M059J (cell line): ENCODE data around the gene APBB2. TPM values are rescaled to one million over a fixed set of nuclear protein-coding genes. Genes with fewer than 3 reads are reported as not detected.

ENCODE experiments used
- DNase-seq: peaks from one replicate; pipeline ENCODE4 v3.0.0-alpha.2; 2012; ENCODE audit warnings: low read depth
- total RNA-seq: library from RNA; depleted of rRNA; stranded (reverse); fragments of >200 nt; shearing (Covaris generic); gene quantifications from 2 replicates; pipeline ENCODE4 v1.2.3, GENCODE V29; 2014

APBB2 gene
- total RNA-seq, 1 experiment from 2014 or later, result 81.9 TPM

DNA sequence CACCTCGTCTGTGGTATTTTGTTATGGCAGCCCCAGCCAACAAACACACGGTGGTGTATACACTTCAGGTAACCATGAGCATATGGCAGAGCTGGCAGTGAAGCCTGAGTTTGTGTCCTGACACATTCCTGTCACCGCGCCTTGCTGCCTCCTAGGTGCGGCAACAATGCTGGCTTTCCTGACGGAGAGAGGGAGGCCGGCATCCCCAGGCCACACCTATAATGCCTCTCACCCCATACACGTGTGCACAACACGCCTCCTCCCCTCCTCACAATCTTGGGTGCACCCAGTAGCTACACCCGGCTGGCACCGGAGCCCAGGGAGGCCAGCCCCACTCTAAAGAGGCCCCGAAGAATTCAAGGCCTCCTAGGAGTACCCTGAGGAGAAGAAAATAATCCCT lies 306.0 kb downstream of the APBB2 start:
- no peak for DNase-seq

DNA sequence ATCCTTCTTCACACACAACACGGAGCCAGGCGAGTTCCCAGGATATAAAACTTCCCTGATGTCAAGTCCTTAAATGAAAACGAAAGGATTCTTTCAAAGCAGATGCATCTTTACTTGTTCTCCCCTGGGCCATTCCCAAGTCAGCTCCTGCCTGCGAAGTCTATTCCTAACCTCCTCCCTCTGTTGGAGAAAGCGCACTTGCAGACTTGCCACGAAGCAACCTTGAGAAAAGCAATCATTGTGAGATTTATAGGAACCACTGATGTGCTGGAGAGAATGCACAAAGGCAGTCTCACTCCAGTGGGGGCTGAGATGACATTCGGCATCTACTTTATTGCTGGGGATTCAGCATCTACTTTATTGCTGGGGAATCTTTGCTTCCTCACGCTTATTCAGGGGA lies 308.9 kb downstream of the APBB2 start:
- DNase-seq, result no peak

DNA sequence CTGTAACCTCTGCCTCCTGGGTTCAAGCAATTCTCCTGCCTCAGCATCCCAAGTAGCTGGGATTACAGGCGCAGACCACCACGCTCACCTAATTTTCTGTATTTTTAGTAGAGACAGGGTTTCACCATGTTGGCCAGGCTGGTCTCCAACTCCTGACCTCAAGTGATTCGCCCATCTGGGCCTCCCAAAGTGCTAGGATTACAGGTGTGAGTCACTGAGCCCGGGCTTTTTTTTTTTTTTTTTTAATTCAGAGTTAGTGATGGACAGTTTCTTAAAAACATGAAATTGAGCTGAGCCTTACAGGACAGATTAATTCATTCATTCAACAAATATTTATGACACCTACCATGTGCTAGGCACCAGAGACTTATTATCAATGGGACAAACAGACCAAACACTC lies 313.8 kb downstream of the APBB2 start:
- peak; percentile 57 for DNase-seq

DNA sequence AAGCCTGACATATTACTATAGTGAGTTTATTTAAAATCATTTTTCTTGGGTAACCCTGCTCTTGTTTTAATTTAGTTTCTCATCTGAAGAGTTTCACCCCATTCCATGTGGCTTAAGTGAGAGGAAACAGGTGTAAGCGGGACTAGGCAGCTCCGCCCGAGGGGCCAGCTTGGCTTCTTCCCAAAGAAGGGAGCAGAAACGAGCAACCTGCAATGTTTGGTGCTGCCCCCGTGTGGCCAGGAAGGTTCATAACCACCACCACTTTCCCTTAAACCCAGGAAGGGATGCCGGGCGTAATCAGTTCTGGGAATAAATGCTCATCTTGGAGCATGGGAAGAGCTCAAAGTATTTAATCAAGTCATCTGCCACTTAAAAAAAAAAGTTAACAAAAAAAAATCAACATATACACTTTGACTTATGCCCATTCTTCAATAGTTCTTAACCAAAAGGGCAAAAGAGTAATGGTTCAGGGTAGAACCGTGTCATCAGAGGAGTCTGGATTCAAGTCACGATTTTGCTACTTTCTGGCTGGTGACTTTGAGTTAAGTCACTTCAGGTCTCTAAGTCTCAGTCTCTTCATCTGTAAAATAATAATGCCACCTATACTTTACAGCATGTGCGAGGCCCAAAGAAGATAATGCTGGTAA lies 316.7 kb downstream of the APBB2 start:
- DNase-seq, result peak; percentile 50

DNA sequence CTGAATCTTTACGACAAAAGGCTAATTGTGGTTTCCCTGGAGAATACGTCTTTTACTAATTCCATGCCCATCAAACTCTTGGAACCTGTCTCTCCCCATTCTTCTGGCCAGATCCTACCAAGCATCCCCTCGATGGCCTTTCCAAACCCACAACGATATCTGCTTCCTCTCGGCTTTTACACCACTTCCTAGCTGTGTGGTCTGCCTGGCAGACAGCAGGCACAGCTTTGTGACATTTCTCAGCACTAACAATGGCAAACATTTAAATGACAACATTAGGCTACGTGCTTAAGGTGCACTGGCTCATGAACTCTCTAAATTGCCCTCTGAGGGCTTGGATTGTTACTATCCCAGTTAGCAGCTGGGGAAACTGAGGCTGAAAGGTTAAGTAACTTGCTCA lies 323.6 kb downstream of the APBB2 start:
- DNase-seq, result no peak

DNA sequence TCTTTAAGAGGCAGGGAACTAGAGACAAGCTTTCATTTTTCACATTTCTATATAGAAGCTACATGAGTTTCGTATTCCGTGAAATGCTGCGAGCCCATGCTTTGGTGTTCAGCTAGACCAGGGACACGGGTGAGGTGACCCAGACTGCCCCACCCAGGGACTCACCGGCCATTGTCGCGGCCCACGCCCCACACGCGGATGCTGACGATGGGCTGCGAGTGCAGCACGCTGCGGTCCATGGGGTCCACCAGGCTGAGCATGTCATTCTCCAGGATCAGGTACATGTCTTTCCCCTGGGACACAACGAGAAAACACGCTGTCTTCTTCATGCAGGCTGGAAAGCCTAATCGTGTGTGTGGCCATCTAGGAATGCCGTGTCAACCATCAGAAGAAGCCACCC lies 324.1 kb downstream of the APBB2 start:
- DNase-seq, result no peak

DNA sequence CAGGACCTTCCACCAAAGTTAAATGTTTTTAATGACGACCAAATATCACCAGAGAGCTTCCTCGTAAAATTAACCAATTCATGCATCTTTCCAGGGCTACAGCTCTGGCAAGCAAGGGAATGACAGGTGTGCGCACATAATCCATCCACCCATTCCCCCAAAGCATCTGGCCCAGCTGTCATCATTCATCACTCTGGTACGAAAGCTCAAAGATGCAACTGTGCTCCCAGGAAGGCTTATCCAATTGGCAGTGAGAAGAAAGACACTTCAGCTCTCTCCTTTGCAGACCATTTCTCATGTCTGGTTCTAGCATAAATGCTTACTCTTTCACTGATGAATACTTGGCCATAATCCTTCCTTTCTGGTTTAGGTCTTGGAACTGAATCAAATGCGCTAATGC lies 325.4 kb downstream of the APBB2 start:
- DNase-seq, result no peak

DNA sequence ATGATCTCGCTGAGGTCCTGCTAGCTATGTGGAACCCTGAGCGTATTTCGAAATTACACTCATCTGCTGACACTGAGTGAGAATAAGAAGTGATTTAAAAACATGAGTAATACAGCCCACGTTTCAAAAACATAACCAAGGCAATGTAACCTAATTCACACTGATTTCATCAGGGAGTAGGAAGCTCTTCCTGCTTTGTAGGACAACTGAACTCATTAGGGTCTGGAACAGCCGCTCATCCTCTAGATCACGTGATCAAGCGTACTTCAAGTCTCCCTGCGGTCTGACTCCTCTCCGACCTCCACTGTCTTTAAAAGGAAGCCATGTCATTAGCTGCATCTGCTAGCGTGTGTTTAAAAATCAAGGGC lies 326.6 kb downstream of the APBB2 start:
- DNase-seq, result no peak

DNA sequence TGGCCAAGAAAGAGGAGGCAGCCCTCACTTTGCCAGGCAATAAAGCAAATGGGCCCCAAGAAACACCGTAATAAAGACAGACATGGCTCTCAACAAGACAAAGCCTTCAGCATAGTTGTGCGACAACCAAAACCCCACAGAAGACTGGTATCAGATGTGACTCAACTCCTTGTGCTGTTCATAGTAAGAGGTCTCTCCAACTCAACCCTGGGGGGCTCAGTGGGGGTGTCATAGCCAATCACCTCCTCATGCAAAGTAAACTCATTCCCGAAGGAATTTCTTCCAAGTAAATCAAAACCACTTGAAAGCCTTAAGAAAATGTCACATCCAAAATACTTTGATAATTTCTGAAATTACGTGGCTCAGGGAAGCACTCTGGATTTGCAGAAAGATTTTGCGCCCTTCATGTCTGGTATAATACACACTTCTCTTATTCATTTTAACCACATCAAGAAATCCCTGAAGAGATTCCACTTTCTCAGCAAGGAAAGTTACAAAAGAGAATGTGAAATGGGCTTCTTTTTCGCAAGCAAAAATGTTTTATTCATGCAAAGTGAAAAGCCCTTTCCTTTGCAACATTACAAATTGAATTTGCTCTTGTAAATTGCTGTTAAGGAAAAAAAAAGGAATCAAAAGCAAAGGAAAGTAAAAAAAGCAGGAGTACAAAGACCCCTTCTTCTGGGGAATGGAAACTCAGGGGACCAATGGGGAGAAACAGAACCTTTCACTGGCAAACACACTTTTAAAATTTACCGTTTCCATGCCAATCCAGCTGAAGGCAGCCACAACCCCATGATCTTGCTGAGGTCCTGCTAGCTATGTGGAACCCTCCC lies 327.2 kb downstream of the APBB2 start:
- DNase-seq, result no peak

DNA sequence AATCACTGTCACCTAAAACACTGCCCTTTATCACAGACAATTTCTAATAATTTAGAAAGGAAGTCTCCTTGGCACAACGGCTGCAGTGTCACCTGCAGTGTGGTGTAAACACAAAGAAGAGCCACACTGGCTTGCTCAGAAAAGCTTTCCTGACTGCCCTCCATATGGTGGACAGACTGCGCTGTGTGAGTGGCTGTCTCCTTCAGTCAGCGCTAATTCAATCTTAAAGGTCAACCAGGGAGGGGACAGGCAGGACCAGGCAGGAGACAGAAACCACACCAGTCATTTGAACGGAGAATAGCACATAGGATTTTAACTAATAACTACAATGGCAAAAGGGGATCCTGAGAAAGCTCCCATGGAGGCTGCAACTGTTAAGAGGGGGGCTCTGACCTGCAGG lies 332.5 kb downstream of the APBB2 start:
- no peak for DNase-seq

DNA sequence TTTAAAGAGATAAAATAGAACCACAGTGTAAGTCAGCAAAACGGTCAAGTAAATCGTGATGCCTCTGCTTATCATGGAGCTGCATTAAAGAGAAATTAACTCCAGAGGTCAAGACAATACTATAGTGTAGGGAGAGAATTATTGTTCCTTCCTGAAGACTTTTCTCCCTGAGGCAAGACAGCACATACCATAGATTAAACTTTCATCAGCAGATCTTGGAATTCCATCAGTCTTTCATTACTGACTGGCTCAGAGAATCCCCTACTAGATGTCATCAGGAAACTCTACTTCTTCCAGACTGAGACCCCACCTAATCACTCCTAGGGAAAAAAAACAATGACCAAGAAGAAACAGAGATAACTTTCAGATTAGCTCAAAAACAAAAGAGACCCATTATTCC lies 333.2 kb downstream of the APBB2 start:
- no peak for DNase-seq

DNA sequence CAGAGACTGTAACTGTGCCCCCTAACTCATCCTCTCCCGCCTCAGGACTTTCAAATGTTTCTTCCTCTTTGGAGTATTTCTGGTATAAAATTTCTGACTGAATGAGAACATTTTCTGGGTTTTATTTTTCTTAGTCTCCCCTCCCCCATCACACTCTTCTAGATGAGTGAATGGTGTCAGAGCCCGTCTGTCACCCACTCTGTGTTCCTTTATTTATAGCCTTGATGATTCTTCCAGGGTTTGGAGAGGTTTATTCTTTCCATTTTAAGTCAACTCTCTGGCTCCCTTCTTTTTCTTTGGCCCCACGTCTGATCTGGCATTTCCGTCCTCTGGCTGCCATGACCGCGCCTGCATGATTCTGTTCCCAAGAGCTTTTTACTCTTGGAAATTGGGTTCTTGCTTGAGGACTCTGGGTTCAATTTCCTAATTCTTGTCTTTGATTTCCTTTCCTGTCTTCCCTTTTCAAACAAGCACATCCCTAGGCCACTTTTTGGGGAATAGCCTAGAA lies 335.7 kb downstream of the APBB2 start:
- DNase-seq, result no peak

DNA sequence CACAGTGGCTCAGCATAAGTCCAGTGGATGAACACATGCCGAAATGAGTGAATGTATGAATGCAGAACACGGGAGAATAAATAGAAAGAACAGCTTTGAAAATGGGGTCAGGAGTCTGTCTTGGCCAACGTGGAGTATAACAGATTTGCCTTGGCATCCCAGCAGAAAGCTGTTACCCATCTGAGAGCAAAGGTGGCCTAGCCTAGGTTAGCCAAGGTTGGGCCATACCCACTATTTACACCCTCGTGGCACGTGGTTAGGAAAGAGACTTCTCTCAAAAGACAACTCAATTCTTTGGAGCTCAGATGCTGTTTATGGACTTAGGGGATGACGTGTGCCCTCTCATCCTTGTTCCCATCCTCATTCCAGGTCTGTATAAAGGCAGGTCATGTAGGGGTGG lies 337.3 kb downstream of the APBB2 start:
- no peak for DNase-seq

DNA sequence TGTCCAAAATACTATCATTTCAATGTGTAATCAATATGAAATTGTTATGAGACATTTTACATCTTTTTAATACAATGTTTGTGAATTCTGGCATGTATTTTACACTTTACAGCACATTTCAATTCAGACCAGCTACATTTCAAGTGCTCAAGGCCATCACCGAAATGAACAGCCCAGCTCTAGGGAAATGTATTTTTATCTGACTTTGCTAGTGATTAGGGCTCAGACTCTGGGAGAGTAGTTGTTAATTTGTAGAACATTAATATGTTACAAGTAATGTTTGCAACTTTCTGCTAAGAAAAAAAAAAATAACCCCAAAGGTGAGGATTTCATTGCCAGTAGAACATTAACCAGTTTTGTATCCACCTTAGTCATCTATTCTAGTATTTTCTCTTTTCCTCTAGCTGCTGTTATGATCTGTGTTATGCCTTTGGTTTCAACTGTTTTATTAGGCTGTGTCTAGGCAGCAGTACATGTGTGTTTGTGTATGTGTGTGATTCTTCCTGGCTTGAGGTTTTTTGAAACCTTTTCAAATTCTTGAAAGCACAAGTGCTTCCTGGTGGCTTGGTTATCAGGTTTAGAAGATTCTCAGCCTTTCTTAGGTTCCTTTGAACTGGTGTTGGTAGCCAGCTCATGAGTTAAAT lies 338.7 kb downstream of the APBB2 start:
- DNase-seq, result no peak

DNA sequence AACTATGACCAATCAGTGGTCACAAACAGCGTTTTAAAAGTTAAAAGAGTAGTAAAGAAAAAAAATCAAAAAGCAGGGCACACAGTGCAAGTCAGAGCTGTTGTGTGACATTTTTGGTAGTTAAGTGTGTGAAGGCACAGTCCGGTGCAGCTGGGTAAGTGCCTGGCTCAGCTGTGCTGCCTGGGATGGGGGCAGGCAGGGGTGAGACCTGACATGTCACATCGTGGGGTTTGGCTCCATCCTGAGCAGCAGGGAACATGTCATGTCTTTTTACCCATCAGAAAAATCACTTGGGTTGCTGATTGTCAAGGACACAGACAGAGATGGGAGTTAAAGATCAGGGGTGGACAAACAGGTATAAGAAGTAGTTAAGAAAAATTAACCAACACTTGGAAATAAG lies 339.4 kb downstream of the APBB2 start:
- no peak for DNase-seq

DNA sequence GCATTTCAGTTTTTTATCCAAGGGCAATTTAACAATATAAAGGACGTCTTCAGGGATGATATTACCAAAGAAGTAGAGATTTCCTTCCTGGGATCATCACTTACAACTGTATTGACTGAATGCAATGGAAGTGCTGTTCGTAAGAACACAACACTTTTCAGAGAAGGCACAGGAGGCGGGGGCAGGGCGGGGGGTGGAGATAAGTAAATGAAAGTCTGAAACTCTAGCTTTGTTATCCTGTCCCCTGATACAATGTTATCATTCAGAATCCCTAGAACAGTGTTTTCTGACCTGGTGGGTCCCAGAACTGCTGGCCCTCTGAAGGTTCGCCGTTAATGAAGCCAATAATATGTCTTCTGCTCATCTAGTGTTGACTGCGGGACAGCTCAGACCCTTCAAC lies 340.0 kb downstream of the APBB2 start:
- no peak for DNase-seq

DNA sequence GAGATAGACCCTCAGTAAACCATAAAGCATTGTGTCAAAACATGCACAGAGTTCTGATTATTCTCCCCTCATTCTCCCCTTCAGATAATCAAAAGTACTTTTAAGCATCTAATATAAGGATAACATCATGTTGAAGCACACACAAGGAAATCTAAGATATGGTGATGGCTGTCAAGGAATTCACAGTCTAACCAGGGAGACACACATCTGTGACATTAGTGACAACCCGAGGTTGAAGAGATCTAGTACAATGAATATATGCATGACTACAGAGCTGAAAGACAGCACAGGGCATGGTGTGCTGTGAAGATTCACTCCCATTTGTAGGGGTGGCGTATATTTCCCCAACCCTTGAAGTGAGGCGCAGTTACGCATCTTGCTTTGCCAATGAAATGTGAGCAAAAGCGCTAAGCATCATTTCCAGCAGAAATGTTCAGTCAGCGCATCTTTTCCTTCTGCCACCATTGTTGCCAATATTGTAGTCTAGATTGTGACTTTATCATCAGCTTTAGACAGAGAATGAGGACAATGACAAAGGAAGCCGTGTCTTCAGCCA lies 342.6 kb downstream of the APBB2 start:
- DNase-seq, result no peak

DNA sequence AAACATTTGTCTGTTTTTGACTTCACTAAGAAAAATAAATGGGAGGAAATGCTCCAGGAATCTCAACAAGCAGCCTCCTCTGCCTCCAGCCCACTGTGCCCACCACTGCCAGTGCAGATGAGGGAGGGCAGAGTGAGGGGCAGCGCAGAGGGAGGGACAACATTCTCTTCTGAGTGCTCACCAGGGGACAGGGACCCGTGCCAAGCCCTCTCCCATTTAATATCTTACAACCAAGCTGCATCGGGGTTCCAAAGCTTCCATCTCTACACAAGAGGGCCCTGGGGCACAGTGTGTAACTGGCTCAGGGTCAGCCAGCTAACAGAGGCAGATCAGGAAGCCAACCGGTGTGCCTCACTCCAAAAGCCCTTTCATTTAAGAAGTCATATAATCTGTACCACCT lies 344.2 kb downstream of the APBB2 start:
- DNase-seq, result peak; percentile 71

DNA sequence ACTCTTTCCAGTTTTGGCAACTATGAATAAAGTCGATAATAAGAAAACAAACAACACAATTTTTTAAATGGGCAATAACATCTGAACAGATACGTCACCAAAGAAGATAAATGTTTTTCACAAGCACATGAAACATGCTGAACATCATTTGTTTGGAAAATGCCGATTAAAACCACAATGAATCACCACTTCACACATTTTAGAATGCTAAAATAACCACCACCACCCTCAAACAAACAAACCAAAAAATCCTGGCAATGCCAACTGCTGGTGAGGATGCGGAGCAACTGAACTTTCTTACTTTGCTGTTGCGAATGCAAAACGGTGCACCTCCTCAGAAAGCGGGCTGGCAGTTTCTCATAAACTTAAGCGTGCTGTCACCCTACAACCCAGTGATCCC lies 348.6 kb downstream of the APBB2 start:
- peak; percentile 63 for DNase-seq

DNA sequence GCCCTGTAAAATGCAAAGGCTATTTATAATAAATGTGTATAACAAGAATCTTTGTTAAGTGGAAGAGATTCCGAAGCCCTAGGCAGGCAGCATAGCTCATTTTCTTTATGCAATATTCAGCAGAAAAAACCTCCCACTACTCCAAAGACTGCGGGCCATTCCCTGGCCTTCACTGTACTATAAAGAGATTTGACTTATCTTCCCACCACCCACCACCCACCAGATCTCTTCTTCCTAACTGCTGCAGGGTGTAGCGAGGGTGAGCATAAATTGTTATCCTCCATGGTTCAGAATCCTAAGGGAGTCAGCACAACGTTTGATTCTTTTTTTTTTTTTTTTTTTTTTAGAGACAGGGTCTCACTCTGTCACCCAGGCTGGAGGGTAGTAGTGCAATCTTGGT lies 349.8 kb downstream of the APBB2 start:
- no peak for DNase-seq

DNA sequence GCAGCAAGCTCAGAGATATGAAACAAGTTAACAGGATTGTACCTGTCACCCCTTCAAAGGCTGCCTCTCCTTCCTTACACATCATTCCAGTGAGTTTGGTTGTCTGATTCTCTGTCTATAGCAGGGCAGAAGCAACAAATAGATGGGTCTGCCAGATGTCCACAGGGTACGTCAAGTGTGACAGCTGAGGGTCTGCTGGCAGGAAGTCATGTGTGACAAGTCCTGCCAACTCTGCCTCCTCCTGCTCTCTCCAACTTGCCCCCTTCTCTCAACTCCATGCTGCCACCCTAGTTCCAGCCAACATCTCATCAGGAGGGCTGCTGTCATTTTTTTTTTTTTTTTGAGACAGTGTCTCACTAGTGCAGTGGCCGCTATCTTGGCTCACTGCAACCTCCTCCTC lies 355.4 kb downstream of the APBB2 start:
- DNase-seq, result no peak

DNA sequence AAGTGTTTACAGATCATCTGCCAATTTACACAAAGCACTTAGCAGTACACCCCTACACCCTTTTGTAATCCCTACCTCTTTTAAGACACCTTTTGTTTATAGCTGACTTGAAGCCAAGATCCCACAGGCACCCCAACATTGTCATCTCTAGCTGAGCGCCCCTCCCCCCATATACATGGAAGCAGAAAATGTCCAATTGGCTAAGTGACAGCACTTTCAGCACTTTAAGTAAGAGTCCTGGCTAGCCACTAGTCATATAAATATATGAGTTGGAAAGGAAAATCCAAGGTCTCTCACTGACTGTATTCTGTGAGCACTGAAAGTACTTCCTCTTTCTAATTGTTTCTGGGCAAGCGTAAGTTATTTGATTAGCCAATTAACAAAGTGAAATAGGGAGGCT lies 356.4 kb downstream of the APBB2 start:
- peak; percentile 9 for DNase-seq
